Fibroblast of pulmonary artery (primary cell): ENCODE results near the gene FOXA3.
"Not testable (repeated sequence)": the region's sequence is repeated elsewhere in the genome, so short reads cannot be mapped to it uniquely, and the experiment has no call there.

Experiments
- DNase-seq: peaks from one replicate; pipeline ENCODE4 v3.0.0-alpha.2; 2010; ENCODE audit warnings: low read depth
- H3K4me3 ChIP-seq: replicated peaks from 2 replicates; pipeline ENCODE4 v1.5.1; 2011; ENCODE audit warnings: low read depth, mild to moderate bottlenecking, control low read depth, low read length, moderate library complexity
- CTCF ChIP-seq: IDR thresholded peaks from 2 replicates; pipeline ENCODE4 v1.5.1; 2011; ENCODE audit warnings: mild to moderate bottlenecking, control low read depth, low read length, inconsistent platforms; ENCODE audit errors: missing control alignments

The FOXA3 gene

GRCh38 chr19:45895519-45895972 is 31.4 kb downstream of the FOXA3 start:
- DNase-seq = no peak
- H3K4me3 ChIP-seq = no peak overlapping the region
- no peak for TF ChIP-seq CTCF

- DNase-seq = not testable (repeated sequence)
Measured at GRCh38 chr19:45895983-45896599, 32.0 kb downstream of the FOXA3 start.

GRCh38 chr19:45897261-45897812 is 33.2 kb downstream of the FOXA3 start:
- H3K4me3 ChIP-seq = no peak overlapping the region
- no peak for TF ChIP-seq CTCF
- DNase-seq = no peak

More at GRCh38 chr19:45895983-45896599, 32.0 kb downstream of the FOXA3 start:
- H3K4me3 ChIP-seq = not testable (repeated sequence)

- DNase-seq = no peak
- no peak for TF ChIP-seq CTCF
- no peak overlapping the region for H3K4me3 ChIP-seq
Measured at GRCh38 chr19:45899253-45899652, 35.1 kb downstream of the FOXA3 start.

GRCh38 chr19:45899919-45900589 is 35.9 kb downstream of the FOXA3 start:
- no peak overlapping the region for H3K4me3 ChIP-seq
- no peak for DNase-seq
- TF ChIP-seq CTCF = no peak

GRCh38 chr19:45900738-45901431 is 36.8 kb downstream of the FOXA3 start:
- no peak for DNase-seq
- peak overlapping the region; percentile 58 for H3K4me3 ChIP-seq
- no peak for TF ChIP-seq CTCF

- H3K4me3 ChIP-seq = peak overlapping the region; percentile 58
- peak; percentile 59 for DNase-seq
- no peak for TF ChIP-seq CTCF
Measured at GRCh38 chr19:45901432-45901911, 37.3 kb downstream of the FOXA3 start.
